ENCODE data around the gene NEUROG1.

GRCh38 chr5:135491038-135491551 is 44.7 kb downstream of the NEUROG1 start:
- TF ChIP-seq FOXM1 (IDR thresholded peaks at IDR 0.05; ENCODE audit: borderline replicate concordance) (no peak), ZNF384 (IDR thresholded peaks at IDR 0.05) (no peak), ELF4 (IDR thresholded peaks at IDR 0.05) (no peak), LEF1 (IDR thresholded peaks at IDR 0.05; ENCODE audit: borderline replicate concordance) (no peak), FOXK2 (IDR thresholded peaks at IDR 0.05) (no peak), SUZ12 (IDR thresholded peaks at IDR 0.05) (no peak), SP1 (IDR thresholded peaks at IDR 0.05) (no peak), BHLHE40 (IDR thresholded peaks at IDR 0.05; ENCODE audit: borderline replicate concordance) (no peak), HDGF (IDR thresholded peaks at IDR 0.05; ENCODE audit: borderline replicate concordance) (no peak)
